ENCODE results near the gene REEP3.

The REEP3 gene

GRCh38 chr10:63515002-63515763, 6.0 kb upstream of the REEP3 start:
- no peak for DNase-seq

DNA sequence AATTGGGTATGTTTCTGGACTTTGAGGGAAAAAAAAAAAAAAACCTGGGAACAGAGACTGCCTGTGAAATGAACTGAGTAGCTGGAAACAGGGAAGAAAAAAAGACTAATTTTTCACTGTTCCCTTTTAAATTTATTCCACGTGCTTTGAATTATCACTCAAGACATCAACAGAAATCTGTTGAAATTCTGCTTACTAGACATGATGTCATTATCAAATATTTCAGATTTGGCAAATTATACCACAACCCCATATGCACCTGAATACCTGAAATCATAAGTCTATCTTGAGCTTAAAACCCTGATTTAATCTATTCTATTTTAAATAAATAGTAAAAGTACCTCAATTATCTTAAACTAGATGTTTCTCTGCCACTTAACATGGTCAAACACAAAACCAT, 5.0 kb upstream of the REEP3 start:
- no peak for DNase-seq

DNA sequence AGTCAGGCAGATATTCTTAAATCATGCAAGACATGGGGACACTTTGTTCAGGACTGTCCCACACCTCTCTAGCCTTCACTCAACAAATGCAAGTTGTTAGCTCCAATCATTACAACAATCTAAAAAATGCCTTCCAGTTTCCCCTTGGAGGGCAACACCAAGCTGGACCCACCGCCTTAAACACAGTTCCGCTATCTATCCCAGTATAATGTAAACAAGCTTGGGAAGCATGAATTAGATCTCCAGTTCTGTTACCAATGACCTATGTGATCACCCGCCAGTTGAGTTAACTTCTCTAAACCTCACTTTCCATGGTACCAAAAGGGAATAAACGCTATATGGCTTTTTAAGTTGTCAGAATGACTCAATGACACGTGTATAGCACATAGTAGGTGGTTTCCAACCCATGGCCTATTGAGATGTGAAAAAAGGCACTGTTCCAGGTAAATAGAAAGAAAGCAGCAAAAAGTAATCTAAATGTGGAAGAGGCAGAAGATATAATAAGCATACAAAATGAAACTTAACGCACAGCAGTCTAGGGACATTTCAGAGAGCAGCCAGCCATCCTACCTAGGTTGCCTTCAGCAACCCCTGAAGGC, 2.4 kb upstream of the REEP3 start:
- DNase-seq = no peak

GRCh38 chr10:63521416-63522276, 445 bp downstream of the REEP3 start:
- DNase-seq = peak; percentile 64

- no peak for DNase-seq
Measured at GRCh38 chr10:63522277-63522687, 1.1 kb downstream of the REEP3 start.

DNA sequence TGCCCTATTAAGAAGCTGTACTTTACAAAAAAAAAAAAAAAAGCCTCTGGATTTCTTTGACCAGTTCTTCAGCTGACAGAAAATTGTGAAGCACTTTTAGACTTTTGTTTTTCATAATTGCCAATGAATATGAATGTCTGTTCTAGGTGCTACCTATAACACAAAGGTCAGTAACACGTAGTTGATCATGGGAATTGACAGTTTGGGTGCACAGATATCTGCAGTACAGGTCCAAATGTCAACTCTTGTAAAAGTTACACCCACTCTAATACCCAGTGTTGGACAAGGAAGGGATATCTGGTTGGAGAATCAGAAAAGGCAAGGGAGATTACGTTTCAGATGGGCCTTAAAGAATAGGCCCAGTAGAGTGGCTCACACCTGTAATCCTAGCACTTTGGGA, 1.8 kb downstream of the REEP3 start:
- no peak for DNase-seq

- no peak for DNase-seq
Measured at GRCh38 chr10:63525021-63525420, 3.8 kb downstream of the REEP3 start.

DNA sequence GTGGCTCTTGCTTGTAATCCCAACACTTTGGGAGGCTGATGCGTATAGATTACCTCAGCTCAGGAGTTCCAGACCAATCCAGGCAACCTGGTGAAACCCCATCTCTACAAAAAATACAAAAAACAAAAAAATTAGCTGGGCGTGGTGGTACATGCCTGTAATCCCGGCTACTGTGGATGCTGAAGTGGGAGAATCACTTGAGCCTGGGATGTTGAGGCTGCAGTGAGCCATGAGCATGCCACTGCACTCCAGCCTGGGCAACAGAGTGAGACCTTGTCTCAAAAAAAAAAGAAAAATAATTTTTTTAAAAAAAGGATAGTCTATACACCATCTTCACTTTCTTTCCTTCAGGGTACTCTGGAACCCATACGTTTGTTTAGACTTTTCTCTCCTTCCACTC, 6.2 kb downstream of the REEP3 start:
- no peak for DNase-seq

DNA sequence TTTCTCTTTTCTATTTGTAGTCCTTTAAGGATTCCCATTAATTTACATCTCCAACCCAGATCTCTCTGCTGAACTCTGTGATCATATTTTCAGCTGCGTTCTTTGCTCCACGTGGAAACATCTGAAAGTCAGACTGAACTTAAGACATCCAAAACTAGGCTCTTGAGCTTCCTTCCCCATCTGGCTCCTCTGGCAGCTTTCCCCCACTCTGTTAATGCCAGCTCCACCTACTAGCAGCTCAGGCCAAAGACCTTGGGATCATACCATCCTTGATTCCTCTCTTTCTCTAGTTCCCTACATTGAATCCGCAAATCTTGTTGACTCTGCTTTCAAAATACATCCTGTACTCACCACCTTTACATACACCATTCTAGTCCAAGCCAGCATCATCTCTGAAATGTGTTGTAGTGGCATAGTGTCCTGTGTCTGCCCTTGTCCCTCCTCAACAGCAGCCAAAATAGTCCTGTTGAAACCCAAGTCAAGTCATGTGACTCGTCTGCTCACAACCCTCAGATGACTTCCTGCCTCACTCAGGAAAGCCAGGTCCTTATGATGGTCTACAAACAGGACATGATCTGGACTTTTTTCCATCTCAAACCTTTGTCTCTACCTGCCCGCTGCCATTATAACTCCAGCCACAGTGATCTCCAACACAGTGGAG, 7.0 kb downstream of the REEP3 start:
- no peak for DNase-seq

GRCh38 chr10:63530409-63530808, 9.2 kb downstream of the REEP3 start:
- no peak for DNase-seq

DNA sequence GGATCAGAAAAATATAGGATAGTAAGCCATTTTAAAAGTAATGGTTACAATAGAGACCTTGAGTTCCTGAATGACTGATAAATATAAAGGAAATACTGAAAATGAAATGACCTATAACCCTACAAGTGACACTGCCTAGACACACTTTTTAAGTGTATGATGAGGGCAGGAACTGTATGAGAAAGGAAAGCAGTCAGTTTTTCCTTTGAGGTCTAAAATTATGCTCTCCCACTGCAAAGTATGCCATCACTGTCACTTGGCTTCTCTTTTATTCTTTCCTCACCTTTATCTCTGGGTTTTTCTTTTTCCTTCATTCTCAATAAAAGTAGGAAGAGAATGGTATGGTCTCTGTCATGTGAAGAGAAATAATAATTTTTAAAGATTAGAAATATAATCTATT, 13.5 kb downstream of the REEP3 start:
- DNase-seq = no peak

DNA sequence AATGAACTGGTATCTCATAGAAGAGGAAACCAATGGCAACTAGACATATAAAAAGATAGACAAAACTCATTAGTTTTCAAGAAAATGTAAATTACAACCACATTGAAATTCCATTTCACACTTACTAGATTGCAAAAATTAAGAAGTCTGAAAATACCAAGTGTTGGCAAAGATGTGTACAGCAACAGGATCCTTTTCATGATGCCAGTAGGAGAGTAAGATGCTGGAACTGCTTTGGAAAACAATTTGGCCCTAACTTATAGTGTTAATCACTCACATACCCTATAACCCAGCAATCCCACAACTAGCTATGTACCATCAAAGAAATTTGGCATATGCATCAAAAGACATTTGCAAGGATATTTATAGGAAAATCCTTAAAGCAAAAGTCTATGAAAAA, 15.5 kb downstream of the REEP3 start:
- DNase-seq = no peak

GRCh38 chr10:63537536-63537935, 16.3 kb downstream of the REEP3 start:
- DNase-seq = no peak

- no peak for DNase-seq
Measured at GRCh38 chr10:63539377-63539776, 18.2 kb downstream of the REEP3 start.

- DNase-seq = no peak
Measured at GRCh38 chr10:63539994-63540393, 18.8 kb downstream of the REEP3 start.

DNA sequence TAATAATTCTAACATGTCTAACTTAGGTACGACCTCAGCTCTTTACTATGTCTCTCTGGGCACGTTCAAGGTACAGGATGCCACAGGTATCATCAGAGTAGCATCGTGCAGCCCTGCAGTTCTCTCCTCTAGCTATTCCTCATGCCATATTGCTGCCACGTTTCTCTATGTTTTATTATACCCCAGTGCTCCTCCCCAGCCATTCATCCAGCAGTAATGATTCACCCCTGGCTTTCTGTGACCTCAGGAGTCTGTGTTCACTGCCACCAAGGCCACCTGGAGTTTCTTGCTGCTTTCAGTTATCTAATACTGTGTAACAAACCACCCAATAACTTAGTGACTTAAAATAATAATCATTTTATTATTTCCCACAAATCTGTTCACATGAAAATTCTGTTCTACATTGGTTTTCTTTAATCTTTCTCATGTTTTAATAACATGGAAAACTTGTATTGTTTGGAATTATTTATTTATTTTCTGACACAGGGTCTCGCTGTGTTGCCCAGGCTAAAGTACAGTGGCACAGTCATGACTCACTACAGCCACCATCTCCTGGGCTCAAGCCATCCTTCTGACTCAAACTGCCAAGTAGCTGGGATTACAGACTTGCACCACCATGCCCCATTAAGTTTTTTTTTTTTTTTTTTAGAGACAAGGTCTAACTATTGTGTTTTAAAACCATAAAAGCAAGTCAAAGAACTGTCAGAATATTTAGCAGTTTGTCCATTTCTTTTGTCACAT, 21.8 kb downstream of the REEP3 start:
- DNase-seq = no peak

GRCh38 chr10:63543576-63543962, 22.4 kb downstream of the REEP3 start:
- DNase-seq = no peak

- no peak for DNase-seq
Measured at GRCh38 chr10:63544418-63544817, 23.2 kb downstream of the REEP3 start.

DNA sequence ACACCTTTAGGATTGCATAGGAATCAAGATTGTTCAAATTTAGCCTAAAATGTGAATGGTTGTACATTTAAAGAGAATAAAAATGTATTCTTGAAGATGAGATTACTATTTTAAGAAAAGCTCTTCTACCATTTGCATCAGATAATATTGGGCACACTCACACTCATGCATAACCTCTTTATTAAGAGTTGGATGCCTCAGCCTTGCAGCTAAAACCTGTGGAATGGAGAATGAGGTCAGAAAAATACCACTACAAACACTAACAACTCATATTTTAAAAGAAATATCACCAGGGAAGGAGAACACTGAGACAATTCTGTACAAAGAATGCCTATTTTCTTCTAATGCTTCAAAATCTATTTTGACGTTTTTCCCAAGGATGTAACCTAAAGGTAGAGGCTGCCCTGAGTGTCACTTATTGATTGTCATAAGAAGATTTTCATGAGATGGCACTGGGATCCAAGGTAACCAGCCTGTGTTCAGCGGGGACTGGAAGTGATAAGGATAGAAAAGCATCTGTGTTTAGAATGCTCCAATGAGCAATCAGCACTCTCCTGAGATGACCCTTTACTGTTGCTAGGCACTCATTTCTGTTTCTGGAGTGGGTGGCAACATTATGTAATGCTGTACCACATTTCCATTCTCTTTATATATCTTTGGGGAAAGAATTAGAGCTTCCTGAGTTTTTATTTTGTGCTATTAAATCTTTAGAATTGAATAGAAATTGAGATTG, 26.6 kb downstream of the REEP3 start:
- DNase-seq = no peak

DNA sequence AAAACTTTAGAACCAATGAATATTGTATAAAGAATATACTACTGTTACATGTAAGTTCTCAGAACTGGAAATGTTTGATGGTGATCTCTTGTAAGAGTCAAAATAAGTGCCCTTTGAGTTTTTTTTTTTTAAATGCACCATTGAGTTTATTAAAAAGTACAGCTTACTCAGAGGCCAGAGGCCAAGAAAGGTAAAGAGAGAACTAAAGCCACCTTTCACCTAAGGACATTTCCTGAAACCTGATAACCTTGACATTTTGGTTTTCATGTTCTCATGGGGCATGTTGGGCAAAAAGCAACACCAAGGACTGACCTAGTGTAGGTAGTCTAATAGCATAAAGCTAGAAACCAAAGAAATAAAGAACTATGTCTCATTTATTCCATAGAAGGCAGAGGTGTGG, 27.7 kb downstream of the REEP3 start:
- DNase-seq = no peak

- DNase-seq = no peak
Measured at GRCh38 chr10:63549810-63550209, 28.6 kb downstream of the REEP3 start.

GRCh38 chr10:63553031-63553430, 31.8 kb downstream of the REEP3 start:
- DNase-seq = no peak

Data from activated naive CD4-positive, alpha-beta T cell treated with anti-CD3 and anti-CD28 coated beads, Interleukin-2, amount 50 U/mL, for 16 hours (primary cell).